Measurements from ENCODE around the gene OSBP2.

OSBP2 gene

DNA sequence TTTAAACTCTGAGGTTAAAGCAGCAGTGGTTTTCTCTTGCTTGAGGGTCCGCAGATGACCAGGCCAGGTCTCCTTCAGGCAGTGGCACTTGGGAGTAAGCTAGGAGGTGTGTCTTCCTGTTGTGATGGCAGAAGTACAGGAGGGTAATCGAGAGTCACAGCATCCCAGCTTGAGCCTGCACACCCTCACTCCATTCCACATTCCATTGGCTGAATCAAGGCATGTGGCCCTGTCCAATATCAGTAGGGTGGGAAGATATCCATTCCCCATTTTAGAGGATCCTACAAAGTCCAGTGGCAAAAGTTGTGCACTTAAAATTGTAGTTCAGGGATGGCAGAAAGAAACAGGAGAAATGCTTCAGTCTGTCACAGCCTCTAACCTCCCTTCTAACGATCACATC is 23.3 kb downstream of the OSBP2 start:
- Histone ChIP-seq H3K27ac (ENCODE audit: low read depth, low read length) (no peak overlapping the region), H2BK5ac (ENCODE audit: low read depth, low read length, poor library complexity) (no peak overlapping the region), H3K4me2 (ENCODE audit: low read length) (no peak overlapping the region), H3K9me3 (ENCODE audit: insufficient read depth, low read depth, low read length) (no peaks in the 10 kb centered on the region), H3K4me3 (ENCODE audit: low read depth, low read length) (no peak overlapping the region), H3K79me1 (ENCODE audit: low read length) (no peaks in the 10 kb centered on the region), H3K79me2 (ENCODE audit: control insufficient read depth, insufficient read depth, low read length, poor library complexity) (no peaks in the 10 kb centered on the region), H4K8ac (ENCODE audit: low read depth, low read length) (no peak overlapping the region), H3K18ac (ENCODE audit: low read length) (no peak overlapping the region), H4K12ac (ENCODE audit: low read depth, low read length) (no peak overlapping the region), H2AK5ac (ENCODE audit: low read length) (no peak overlapping the region), H3K9ac (ENCODE audit: low read length) (no peak overlapping the region), H2BK12ac (ENCODE audit: low read length) (no peak overlapping the region), H3K14ac (ENCODE audit: low read length) (no peak overlapping the region), H3K4me1 (ENCODE audit: control insufficient read depth in 1 of 2, insufficient read depth in 2 of 2, low read length in 2 of 2) (no peaks in the 10 kb centered on the region), H3K27me3 (ENCODE audit: insufficient read depth, low read length) (no peaks in the 10 kb centered on the region), H4K91ac (ENCODE audit: low read depth, low read length) (no peak overlapping the region), H3K23ac (ENCODE audit: low read length) (no peak overlapping the region), H3K4ac (ENCODE audit: low read depth, low read length) (no peak overlapping the region), H2AFZ (ENCODE audit: insufficient read depth, low read length, poor library complexity) (no peak overlapping the region), H3K36me3 (ENCODE audit: control insufficient read depth in 1 of 2, insufficient read depth in 2 of 2, low read length in 2 of 2) (no peaks in the 10 kb centered on the region), H2BK120ac (ENCODE audit: insufficient read depth, low read length, poor library complexity) (no peak overlapping the region)
- WGBS (ENCODE audit: extremely low coverage, insufficient coverage, insufficient read length): no CpG with 5 or more reads among the region's 3 CpGs
- no peak for DNase-seq

DNA sequence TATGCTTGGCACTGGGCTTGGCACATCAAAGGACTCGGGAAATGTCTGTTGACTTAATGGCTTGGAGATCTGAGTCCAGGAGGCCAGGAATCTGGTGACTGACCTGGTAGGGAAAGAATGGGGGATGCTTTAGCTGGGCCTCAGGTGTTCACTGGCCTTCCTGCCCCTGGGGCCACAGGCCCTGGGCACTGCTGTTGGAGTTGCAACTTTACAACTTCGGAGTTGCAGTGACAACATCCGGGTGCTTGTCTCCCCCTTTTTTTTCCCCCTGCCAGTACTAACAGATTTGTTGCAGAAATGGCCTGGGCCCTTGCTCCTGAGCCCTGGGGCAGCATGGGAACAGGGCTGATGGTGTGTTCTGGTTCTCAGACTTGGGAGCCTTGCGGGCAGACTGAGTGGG is 23.8 kb downstream of the OSBP2 start:
- Histone ChIP-seq H4K8ac (ENCODE audit: low read depth, low read length) (no peak overlapping the region), H4K91ac (ENCODE audit: low read depth, low read length) (no peak overlapping the region), H3K18ac (ENCODE audit: low read length) (no peak overlapping the region), H3K79me2 (ENCODE audit: control insufficient read depth, insufficient read depth, low read length, poor library complexity) (no peaks in the 10 kb centered on the region), H2AK5ac (ENCODE audit: low read length) (no peak overlapping the region), H3K9me3 (ENCODE audit: insufficient read depth, low read depth, low read length) (no peaks in the 10 kb centered on the region), H3K4me2 (ENCODE audit: low read length) (no peak overlapping the region), H3K27me3 (ENCODE audit: insufficient read depth, low read length) (no peaks in the 10 kb centered on the region), H3K9ac (ENCODE audit: low read length) (no peak overlapping the region), H3K79me1 (ENCODE audit: low read length) (no peaks in the 10 kb centered on the region), H3K14ac (ENCODE audit: low read length) (no peak overlapping the region), H3K4me1 (ENCODE audit: control insufficient read depth in 1 of 2, insufficient read depth in 2 of 2, low read length in 2 of 2) (no peaks in the 10 kb centered on the region), H3K4me3 (ENCODE audit: low read depth, low read length) (no peak overlapping the region), H3K4ac (ENCODE audit: low read depth, low read length) (no peak overlapping the region), H3K23ac (ENCODE audit: low read length) (no peak overlapping the region), H2BK12ac (ENCODE audit: low read length) (no peak overlapping the region), H2BK5ac (ENCODE audit: low read depth, low read length, poor library complexity) (no peak overlapping the region), H3K27ac (ENCODE audit: low read depth, low read length) (no peak overlapping the region), H2BK120ac (ENCODE audit: insufficient read depth, low read length, poor library complexity) (no peak overlapping the region), H3K36me3 (ENCODE audit: control insufficient read depth in 1 of 2, insufficient read depth in 2 of 2, low read length in 2 of 2) (no peaks in the 10 kb centered on the region), H4K12ac (ENCODE audit: low read depth, low read length) (no peak overlapping the region), H2AFZ (ENCODE audit: insufficient read depth, low read length, poor library complexity) (no peak overlapping the region)
- no peak for DNase-seq
- no CpG with 5 or more reads among the region's 4 CpGs for WGBS (ENCODE audit: extremely low coverage, insufficient coverage, insufficient read length)

DNA sequence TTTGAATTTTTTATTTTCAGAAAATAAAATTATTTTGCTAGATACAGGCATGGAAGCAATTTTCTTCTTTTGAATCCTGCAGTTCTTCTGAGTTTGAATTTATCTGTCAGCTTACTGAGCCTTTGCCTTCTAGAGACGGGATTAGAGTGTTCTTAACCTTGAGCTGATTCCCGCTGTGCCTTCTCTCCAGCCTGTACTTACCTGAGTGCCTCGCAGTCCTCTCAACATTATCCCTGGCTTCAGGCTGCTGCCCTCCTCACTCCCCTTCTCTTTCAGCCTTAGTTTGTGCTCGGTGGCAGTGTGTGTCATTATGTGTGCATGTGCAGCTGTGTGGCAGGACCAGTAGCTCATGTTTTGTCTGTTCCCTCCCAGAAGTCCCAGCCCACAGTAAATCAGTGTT is 24.3 kb downstream of the OSBP2 start:
- H2AK5ac ChIP-seq (ENCODE audit: low read length): no peak overlapping the region
- H3K4ac ChIP-seq (ENCODE audit: low read depth, low read length): no peak overlapping the region
- no peaks in the 10 kb centered on the region for H3K9me3 ChIP-seq (ENCODE audit: insufficient read depth, low read depth, low read length)
- no peak overlapping the region for H2BK120ac ChIP-seq (ENCODE audit: insufficient read depth, low read length, poor library complexity)
- H3K18ac ChIP-seq (ENCODE audit: low read length): no peak overlapping the region
- no peak overlapping the region for H4K91ac ChIP-seq (ENCODE audit: low read depth, low read length)
- H3K27me3 ChIP-seq (ENCODE audit: insufficient read depth, low read length): no peaks in the 10 kb centered on the region
- DNase-seq: no peak
- no peak overlapping the region for H3K27ac ChIP-seq (ENCODE audit: low read depth, low read length)
- H3K79me1 ChIP-seq (ENCODE audit: low read length): no peaks in the 10 kb centered on the region
- H2BK5ac ChIP-seq (ENCODE audit: low read depth, low read length, poor library complexity): no peak overlapping the region
- no peaks in the 10 kb centered on the region for H3K79me2 ChIP-seq (ENCODE audit: control insufficient read depth, insufficient read depth, low read length, poor library complexity)
- H4K8ac ChIP-seq (ENCODE audit: low read depth, low read length): no peak overlapping the region
- no peak overlapping the region for H3K14ac ChIP-seq (ENCODE audit: low read length)
- no peaks in the 10 kb centered on the region for H3K36me3 ChIP-seq (ENCODE audit: control insufficient read depth in 1 of 2, insufficient read depth in 2 of 2, low read length in 2 of 2)
- no peak overlapping the region for H2AFZ ChIP-seq (ENCODE audit: insufficient read depth, low read length, poor library complexity)
- no peak overlapping the region for H3K23ac ChIP-seq (ENCODE audit: low read length)
- no peak overlapping the region for H2BK12ac ChIP-seq (ENCODE audit: low read length)
- H3K4me2 ChIP-seq (ENCODE audit: low read length): no peak overlapping the region
- H3K9ac ChIP-seq (ENCODE audit: low read length): no peak overlapping the region
- WGBS (ENCODE audit: extremely low coverage, insufficient coverage, insufficient read length): no CpG with 5 or more reads among the region's 4 CpGs
- H4K12ac ChIP-seq (ENCODE audit: low read depth, low read length): no peak overlapping the region
- no peak overlapping the region for H3K4me3 ChIP-seq (ENCODE audit: low read depth, low read length)
- H3K4me1 ChIP-seq (ENCODE audit: control insufficient read depth in 1 of 2, insufficient read depth in 2 of 2, low read length in 2 of 2): no peaks in the 10 kb centered on the region

DNA sequence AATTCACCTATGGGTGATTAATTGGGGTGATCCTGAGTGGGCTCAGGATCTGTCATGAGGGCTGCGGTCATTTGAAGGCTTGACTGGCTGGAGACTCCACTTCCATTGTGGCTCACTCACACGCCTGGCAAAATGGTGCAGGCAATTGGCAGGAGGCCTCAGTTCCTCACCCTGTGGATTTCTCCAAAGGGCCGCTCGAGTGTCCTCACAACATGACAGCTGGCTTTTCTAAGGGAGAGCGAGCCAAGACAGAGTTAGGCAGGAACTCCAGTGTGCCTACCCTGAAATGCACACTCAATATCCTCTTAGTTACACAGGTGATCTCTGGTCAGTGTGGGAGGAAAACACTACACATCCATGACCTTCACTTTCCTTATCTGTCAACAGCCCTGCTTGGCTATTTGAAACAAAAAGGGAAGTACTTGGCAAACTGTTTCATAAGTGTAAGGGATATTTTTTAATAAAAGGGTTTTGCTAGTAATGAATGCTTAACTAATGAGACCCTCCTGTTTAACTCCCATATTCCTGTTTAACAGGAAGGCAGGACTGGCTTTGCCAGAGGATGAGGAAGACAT is 25.7 kb downstream of the OSBP2 start:
- H4K8ac ChIP-seq (ENCODE audit: low read depth, low read length): no peak overlapping the region

More for the DNA sequence above, 25.7 kb downstream of the OSBP2 start:
- DNase-seq: no peak
- Histone ChIP-seq H3K4me1 (ENCODE audit: control insufficient read depth in 1 of 2, insufficient read depth in 2 of 2, low read length in 2 of 2) (no peaks in the 10 kb centered on the region), H2AFZ (ENCODE audit: insufficient read depth, low read length, poor library complexity) (no peak overlapping the region), H2BK5ac (ENCODE audit: low read depth, low read length, poor library complexity) (no peak overlapping the region), H3K27me3 (ENCODE audit: insufficient read depth, low read length) (no peaks in the 10 kb centered on the region), H2BK120ac (ENCODE audit: insufficient read depth, low read length, poor library complexity) (no peak overlapping the region), H3K4ac (ENCODE audit: low read depth, low read length) (no peak overlapping the region), H3K23ac (ENCODE audit: low read length) (no peak overlapping the region), H3K18ac (ENCODE audit: low read length) (no peak overlapping the region), H3K4me3 (ENCODE audit: low read depth, low read length) (no peak overlapping the region), H4K12ac (ENCODE audit: low read depth, low read length) (no peak overlapping the region), H3K79me1 (ENCODE audit: low read length) (no peaks in the 10 kb centered on the region), H3K79me2 (ENCODE audit: control insufficient read depth, insufficient read depth, low read length, poor library complexity) (no peaks in the 10 kb centered on the region), H3K27ac (ENCODE audit: low read depth, low read length) (no peak overlapping the region), H3K14ac (ENCODE audit: low read length) (no peak overlapping the region), H3K9ac (ENCODE audit: low read length) (no peak overlapping the region), H3K4me2 (ENCODE audit: low read length) (no peak overlapping the region), H2AK5ac (ENCODE audit: low read length) (no peak overlapping the region), H3K36me3 (ENCODE audit: control insufficient read depth in 1 of 2, insufficient read depth in 2 of 2, low read length in 2 of 2) (no peaks in the 10 kb centered on the region), H3K9me3 (ENCODE audit: insufficient read depth, low read depth, low read length) (no peaks in the 10 kb centered on the region), H2BK12ac (ENCODE audit: low read length) (no peak overlapping the region), H4K91ac (ENCODE audit: low read depth, low read length) (no peak overlapping the region)
- no CpG with 5 or more reads among the region's 5 CpGs for WGBS (ENCODE audit: extremely low coverage, insufficient coverage, insufficient read length)
